GM21619 (cell line): ENCODE measurements around the gene RHBDL2.
"Not testable (repeated sequence)": the region's sequence is repeated elsewhere in the genome, so short reads cannot be mapped to it uniquely, and the experiment has no call there.

Experiments
- ATAC-seq: cut with Tn5 transposase; IDR thresholded peaks from one replicate; pipeline ENCODE4 v1.9.1; 2021; ENCODE audit not compliant: unreplicated experiment

The RHBDL2 gene

DNA sequence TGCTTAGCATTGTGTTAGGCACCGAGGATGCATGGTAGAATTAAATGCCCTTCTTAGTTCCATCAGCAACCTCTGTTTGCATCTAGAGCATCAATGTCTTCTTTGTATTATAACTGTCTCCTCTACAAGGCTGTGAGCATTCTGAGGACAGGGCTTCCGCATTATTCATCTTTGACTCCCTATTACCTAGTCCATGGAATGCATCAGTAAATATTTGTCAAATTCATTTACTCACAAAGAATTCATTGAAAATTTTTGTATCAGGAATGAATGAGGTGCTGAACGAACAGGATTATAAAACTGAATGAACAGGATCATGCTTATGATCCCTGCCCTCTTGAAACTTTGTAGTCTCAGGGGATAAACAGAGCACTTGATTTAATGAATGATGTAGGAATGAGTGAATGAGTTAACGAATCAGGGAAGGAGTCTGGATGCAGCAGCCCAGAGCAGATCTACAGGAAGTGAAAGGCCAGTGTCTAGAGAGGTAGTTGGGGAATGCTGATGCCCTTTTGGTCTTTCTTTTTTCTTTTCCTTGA, 2.8 kb downstream of the RHBDL2 start:
- no peak for ATAC-seq

GRCh38 chr1:38932571-38932970, 9.1 kb downstream of the RHBDL2 start:
- ATAC-seq: no peak

- ATAC-seq: no peak
These were observed 12.2 kb downstream of the RHBDL2 start for GRCh38 chr1:38929476-38929875.

- no peak for ATAC-seq
These were observed 12.6 kb downstream of the RHBDL2 start for GRCh38 chr1:38929054-38929453.

DNA sequence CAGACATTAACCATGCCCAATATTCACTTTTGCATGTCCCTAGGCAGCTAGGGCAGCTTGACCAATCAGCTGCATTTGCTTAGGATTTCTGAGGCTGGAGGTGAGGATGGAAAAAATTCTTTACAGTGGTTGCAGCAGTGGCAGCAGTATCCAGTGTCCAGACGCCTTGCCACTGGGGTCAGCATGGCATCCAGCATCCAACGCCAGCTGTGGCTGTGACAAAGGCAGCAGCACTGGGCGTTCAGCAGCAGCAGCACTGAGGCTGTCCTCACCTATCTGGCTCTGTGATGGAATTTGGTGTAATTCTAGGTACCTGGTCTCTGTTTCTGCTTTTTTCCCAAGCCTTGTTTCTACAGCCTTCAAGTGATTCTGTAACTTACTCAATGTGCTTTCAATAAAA, 15.5 kb downstream of the RHBDL2 start:
- no peak for ATAC-seq

GRCh38 chr1:38925391-38925790, 16.2 kb downstream of the RHBDL2 start:
- ATAC-seq: no peak

- ATAC-seq: no peak
These were observed 18.0 kb downstream of the RHBDL2 start for GRCh38 chr1:38923607-38924006.

DNA sequence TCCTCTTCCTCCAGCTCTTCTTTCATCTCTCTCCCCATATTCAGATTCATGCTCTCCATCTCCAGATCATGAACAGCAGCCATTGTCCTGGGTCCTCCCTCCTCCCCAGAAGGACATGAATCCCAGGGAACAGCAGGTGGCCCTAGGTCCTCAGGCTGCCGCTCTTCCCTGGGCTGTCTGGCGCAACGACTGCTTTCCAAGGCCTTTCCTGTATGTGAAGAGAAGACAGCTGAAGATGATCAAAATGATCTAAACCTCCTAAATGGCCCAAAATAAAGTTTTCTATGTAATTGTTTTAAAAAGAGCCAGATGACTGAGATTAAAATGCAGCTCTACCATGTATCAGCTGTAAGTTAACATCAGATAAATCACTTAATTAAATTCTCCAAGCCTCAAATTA, 22.5 kb downstream of the RHBDL2 start:
- ATAC-seq: no peak

DNA sequence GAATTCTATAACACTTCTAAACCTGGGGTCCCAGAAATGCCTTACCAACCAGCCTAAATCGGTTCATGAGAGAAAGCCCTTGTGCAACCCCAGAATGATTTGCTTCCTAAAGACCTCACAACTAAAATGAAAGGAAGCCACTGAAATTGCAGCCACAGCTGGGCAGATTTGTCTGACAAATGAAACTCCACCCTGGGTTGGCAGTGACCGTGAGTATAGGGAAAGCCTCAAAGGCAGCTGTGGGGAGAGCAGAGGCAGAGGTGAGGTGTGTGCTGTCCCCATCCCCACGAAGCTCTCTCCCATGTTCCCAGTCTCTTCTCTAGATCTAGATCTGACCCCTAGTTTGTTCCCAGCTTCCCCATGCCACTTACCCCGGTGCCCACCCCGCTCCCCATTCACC, 23.1 kb downstream of the RHBDL2 start:
- no peak for ATAC-seq

GRCh38 chr1:38917772-38918171, 23.9 kb downstream of the RHBDL2 start:
- no peak for ATAC-seq

DNA sequence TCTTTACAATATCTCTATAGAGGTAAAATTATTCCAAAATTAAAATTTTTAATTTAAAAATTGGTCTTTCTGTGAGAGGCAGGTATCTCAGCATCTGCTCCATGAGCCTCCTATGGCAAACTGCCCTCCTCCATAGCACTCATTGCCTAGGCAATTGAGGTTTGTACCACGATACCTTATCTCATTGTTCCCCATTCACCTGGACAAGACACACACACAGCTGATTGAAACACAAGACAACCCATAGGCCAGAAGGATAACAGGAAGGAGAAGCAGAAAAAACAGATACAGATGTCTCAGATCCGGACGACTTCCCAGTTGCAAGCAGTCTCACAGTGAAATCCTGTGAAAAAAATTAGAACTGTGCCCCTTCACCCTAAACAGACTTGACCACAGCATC, 24.3 kb downstream of the RHBDL2 start:
- ATAC-seq: no peak

DNA sequence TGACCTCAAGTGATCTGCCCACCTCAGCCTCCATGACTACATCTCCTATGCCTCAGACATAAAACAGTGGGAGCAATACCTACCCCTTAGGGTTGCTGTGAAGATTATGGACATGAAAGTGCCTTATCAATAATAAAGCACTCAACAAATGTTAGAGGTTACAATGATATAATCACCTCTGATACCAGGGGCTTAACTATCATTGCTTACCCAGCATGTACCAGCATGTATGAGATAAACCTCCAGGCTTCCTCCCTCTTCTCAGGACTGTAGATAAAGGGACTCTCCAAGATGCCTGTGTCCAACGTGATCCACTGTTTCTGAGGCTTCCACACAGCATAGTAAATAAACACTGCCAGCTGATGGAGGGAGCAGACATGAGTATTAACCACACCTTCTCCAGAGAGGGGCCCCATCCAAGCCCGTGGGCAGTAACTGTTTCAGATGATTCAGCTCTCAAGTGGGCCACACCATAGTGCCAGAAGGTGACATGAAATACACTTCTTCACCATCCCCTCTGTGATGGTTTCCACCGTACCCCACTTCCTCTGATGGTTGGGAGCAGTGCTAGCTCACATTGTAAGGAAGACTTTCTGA, 26.2 kb downstream of the RHBDL2 start:
- ATAC-seq: no peak

DNA sequence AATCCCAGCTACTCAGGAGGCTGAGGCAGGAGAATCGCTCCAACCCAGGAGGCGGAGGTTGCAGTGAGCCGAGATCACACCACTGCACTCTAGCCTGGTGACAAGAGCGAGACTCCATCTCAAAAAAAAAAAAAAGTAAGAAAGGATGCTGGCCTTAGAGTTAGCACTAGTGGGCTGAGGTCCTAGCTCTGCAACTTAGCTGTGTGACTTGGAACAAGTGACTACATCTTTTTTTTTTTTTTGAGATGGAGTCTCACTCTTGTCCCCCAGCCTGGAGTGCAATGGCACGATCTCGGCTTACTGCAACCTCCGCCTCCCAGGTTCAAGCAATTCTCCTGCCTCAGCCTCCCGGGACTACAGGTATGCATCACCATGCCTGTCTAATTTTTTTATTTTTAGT, 26.7 kb downstream of the RHBDL2 start:
- not testable (repeated sequence) for ATAC-seq

- no peak for ATAC-seq
These were observed 32.8 kb downstream of the RHBDL2 start for GRCh38 chr1:38908821-38909220.

GRCh38 chr1:38905985-38906384, 35.6 kb downstream of the RHBDL2 start:
- no peak for ATAC-seq

DNA sequence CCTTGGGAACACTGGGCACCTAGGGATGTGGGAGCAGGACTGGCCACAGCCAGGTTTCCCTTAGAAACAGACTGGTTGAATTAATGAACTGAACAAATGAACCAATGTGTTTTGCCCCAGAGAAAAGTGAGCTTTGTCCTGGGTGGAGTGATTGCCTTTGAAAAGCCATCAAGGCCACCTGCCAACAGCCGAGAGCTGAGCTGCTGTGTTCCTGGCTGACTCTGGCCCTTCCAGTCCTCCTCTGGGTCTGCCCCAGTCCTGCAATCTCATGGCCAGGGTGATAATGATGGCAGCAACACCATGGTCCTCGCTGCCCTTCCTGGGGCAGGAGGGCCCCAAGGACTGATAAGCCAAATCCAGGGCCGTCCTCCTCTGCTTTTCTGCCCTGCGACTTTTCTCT, 42.1 kb downstream of the RHBDL2 start:
- no peak for ATAC-seq

DNA sequence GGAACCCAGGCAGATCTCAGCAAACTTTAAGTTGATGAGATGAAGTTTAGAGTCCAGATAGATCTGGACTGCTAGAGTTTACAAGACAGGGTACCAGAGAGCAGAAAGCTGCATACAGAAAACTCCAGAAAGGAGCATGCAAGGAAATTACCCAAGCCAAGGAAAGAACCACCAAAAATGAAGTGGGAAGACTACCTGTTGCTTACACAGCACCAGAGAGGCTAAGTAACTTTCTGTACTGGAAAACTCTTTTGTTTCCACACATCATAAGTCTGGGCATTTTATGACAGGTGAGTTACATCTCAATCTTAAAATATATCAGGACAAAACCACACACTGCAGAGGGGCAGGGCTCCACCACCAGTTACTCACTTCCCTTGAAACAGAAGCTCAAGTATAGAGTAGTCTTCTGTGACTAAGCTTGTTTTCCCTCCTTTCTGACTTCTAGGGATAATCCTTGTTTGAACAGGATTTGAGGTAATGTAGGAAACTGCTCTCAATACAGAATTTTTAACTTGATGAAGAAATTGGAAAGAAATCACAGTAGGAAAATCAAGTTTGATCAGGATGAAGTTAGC, 42.9 kb downstream of the RHBDL2 start:
- no peak for ATAC-seq

GRCh38 chr1:38896169-38896568, 45.5 kb downstream of the RHBDL2 start:
- ATAC-seq: no peak

DNA sequence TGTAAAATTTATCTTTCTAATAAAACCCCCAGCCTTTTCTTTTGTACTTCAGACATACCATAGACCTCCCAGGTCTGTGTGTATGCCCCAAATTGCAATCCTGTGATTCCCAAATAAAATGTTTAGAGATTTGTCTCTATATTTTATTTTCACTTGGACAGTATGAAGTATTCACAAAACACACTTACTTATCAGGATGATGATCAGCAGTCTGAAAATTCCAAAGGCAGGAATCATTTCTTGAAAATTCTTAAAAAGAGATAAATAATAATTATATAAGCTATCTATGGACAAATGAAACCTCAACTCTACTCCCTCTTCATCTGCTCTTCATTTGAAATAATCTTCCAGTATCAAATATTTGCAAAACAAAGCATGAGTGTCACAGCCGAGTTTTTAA, 48.7 kb downstream of the RHBDL2 start:
- no peak for ATAC-seq

DNA sequence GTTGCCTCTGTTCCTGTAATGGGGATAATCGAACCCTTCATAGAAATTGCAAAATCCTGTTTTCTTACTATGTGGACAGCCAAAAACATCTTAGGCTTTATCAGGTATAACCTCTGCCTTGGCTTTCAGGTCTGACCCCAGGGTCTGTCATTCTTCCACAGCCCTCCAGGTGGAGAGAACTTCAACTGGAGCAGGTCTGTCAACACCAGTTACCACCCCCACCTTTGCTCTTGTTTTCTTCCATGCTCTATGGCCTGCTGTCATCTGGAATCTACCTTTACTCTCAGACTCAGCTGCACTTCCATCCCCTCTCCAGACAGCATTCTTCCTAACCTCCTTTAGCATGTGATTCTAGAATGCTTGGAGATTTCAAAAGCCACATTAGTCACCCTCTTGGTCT, 49.9 kb downstream of the RHBDL2 start:
- ATAC-seq: no peak

DNA sequence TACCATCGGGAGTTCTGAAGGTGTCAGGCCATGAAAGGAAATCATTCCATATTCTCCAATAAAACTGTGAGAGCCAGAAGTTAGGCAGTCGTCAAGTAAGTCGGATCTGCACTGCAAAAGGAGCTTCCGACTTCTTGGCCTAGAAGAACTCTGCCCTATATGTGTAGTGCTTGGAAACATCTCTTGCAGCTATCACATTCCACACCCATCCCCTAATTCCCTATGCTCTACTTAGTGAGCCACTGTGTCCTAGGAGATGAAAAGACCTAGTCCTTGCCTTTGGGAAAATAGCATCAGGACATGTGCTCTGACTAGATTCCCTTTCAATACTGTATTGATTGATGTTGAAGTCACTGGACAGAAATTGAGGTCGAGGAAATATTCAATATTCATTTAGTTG, 52.0 kb downstream of the RHBDL2 start:
- no peak for ATAC-seq

- no peak for ATAC-seq
These were observed 53.0 kb downstream of the RHBDL2 start for GRCh38 chr1:38888423-38889333.
